ENCODE measurements around the gene SVIL. TPM values are rescaled to one million over a fixed set of nuclear protein-coding genes. Genes with fewer than 3 reads are reported as not detected.
"Not testable (repeated sequence)": the region's sequence is repeated elsewhere in the genome, so short reads cannot be mapped to it uniquely, and the experiment has no call there.

SVIL gene
- total and polyA plus RNA-seq, 7 donors, result 70.6 to 1,728 (median 792) TPM

DNA sequence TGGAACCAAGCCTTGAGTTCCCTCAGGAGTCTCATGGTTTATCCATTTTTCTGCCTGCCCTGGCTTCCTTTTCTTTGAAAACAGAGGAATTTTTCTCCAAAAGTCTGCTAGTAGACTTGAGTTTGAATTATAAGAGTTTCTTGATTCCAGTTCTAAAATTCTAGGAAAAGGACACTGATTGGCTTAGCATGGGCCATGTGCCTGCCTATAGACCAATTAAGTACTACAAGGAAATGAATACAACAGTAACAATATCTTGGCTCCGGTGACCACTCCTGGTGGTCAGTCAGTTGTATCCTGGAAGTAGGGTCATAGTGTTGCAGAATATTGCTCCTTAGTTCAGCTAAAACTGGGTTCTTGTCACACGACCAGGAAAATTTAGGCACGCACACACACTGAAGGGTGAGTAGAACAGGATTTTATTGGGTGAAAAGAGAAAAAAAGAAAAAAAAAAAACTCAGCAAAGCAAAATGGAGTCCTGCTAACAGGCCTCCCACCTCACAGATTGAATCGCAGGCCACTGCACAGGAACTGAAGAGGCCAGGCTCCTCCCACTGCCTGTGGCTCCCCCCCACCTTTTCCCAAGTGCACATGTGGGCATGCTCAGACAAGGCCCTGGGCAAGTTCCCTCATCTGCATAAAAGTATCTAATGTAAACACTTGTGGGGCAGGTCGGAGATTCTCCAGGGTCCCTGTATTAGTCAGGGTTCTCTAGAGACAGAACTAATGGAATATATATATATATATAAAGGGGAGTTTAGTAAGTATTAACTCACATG is 190.8 kb downstream of the SVIL start:
- H3K36me3 ChIP-seq (ENCODE audit: insufficient read depth in 1 of 2, low read depth in 1 of 2), result no peaks in the 10 kb centered on the region
- no peak overlapping the region for H3K27ac ChIP-seq
- intact Hi-C loops (cut with DNase I), result loop anchor here in 1 of 2 donors (2.0 kb wide), 1 partner anchor 55 kb away; no protein-coding TSS in a partner anchor
- H3K27me3 ChIP-seq (ENCODE audit: insufficient read depth in 3 of 3, low read length in 2 of 3), result no peaks in the 10 kb centered on the region
- no peak for ATAC-seq
- no peaks in the 10 kb centered on the region for H3K9me3 ChIP-seq
- TF ChIP-seq, protein P1, sequence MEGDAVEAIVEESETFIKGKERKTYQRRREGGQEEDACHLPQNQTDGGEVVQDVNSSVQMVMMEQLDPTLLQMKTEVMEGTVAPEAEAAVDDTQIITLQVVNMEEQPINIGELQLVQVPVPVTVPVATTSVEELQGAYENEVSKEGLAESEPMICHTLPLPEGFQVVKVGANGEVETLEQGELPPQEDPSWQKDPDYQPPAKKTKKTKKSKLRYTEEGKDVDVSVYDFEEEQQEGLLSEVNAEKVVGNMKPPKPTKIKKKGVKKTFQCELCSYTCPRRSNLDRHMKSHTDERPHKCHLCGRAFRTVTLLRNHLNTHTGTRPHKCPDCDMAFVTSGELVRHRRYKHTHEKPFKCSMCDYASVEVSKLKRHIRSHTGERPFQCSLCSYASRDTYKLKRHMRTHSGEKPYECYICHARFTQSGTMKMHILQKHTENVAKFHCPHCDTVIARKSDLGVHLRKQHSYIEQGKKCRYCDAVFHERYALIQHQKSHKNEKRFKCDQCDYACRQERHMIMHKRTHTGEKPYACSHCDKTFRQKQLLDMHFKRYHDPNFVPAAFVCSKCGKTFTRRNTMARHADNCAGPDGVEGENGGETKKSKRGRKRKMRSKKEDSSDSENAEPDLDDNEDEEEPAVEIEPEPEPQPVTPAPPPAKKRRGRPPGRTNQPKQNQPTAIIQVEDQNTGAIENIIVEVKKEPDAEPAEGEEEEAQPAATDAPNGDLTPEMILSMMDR (IDR thresholded peaks at IDR 0.05), result no peak
- H3K4me1 ChIP-seq, result peaks cover 10% of the 10 kb centered on the region
- DNase-seq, result no peak
- no peak overlapping the region for H3K4me3 ChIP-seq
- 93 to 97% (median 94%) methylated on average over 5 of the region's 5 CpGs for WGBS, 3 donors

- ATAC-seq, result no peak
- no peaks in the 10 kb centered on the region for H3K36me3 ChIP-seq (ENCODE audit: insufficient read depth in 1 of 2, low read depth in 1 of 2)
- H3K9me3 ChIP-seq, result no peaks in the 10 kb centered on the region
- H3K4me3 ChIP-seq, result no peak overlapping the region
- WGBS, 3 donors, result 98 to 99% (median 99%) methylated on average over 2 of the region's 2 CpGs
- TF ChIP-seq, protein P1 (IDR thresholded peaks at IDR 0.05), result no peak
- no peaks in the 10 kb centered on the region for H3K27me3 ChIP-seq (ENCODE audit: insufficient read depth in 3 of 3, low read length in 2 of 3)
- intact Hi-C loops (cut with DNase I), result no loop called here
- H3K27ac ChIP-seq, result no peak overlapping the region
- no peak for DNase-seq
- peaks cover 2% of the 10 kb centered on the region for H3K4me1 ChIP-seq
These were observed 193.8 kb downstream of the SVIL start for GRCh38 chr10:29440981-29441380.

DNA sequence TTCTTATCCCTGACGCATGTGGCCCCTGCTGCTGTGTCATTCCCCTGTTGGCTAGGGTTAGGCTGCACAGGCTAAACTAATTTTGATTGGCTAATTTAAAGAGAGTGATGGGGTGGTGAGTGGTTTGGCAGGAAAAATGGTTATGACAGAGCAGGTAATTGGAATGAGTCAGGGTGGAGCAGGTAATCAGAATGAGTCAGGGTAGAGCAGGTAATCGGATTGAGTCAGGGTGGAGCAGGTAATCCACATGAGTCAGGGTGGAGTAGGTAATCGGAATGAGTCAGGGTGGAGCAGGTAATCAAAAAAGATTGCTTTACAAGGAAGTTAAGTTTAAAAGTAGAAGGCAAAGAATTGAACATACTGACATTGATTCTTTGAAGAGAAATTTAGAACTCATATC is 195.8 kb downstream of the SVIL start:
- ATAC-seq; DNase-seq; intact Hi-C loops (cut with DNase I); H3K36me3 ChIP-seq (ENCODE audit: insufficient read depth in 1 of 2, low read depth in 1 of 2); H3K4me3 ChIP-seq; H3K27ac ChIP-seq; H3K9me3 ChIP-seq; H3K27me3 ChIP-seq (ENCODE audit: insufficient read depth in 3 of 3, low read length in 2 of 3): not testable (repeated sequence)
- H3K4me1 ChIP-seq, result peaks cover 16% of the 10 kb centered on the region
- WGBS, 3 donors, result 97 to 100% (median 98%) methylated on average over 3 of the region's 3 CpGs

DNA sequence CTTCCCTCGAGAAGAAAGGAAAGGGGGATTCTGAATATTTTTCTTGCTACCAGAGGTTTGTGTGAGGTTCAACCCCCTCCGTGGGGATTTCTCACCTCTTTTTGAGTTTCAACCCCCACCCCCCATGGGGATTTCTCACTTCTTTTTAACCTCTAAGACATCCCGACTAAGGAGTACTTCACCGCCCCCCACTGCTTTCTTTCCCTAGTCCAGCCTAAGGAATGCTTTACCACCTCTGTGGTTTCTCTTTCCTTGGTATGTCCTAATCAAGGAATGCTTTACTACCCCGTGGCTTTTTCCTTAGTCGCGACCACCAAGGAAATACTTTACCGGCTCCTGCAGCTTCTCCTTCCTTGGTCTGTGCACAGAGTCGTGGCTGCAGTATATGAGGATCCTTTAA is 196.5 kb downstream of the SVIL start:
- Histone ChIP-seq H3K9me3 (no peaks in the 10 kb centered on the region), H3K36me3 (ENCODE audit: insufficient read depth in 1 of 2, low read depth in 1 of 2) (no peaks in the 10 kb centered on the region), H3K27ac (no peak overlapping the region), H3K27me3 (ENCODE audit: insufficient read depth in 3 of 3, low read length in 2 of 3) (no peaks in the 10 kb centered on the region), H3K4me3 (no peak overlapping the region), H3K4me1 (peaks cover 16% of the 10 kb centered on the region)
- no peak for ATAC-seq
- TF ChIP-seq, protein P1 (IDR thresholded peaks at IDR 0.05), result no peak
- intact Hi-C loops (cut with DNase I), result no loop called here
- DNase-seq, result no peak
- WGBS, 3 donors, result 83 to 92% (median 90%) methylated on average over 9 of the region's 9 CpGs

GRCh38 chr10:29437871-29438270 is 196.9 kb downstream of the SVIL start:
- intact Hi-C loops (cut with DNase I), result no loop called here
- no peak overlapping the region for H3K4me3 ChIP-seq
- no peaks in the 10 kb centered on the region for H3K9me3 ChIP-seq
- H3K36me3 ChIP-seq (ENCODE audit: insufficient read depth in 1 of 2, low read depth in 1 of 2), result no peaks in the 10 kb centered on the region
- H3K4me1 ChIP-seq, result peaks cover 16% of the 10 kb centered on the region
- TF ChIP-seq, protein P1 (IDR thresholded peaks at IDR 0.05), result no peak
- 94 to 100% (median 100%) methylated on average over 2 of the region's 2 CpGs for WGBS, 3 donors
- ATAC-seq (no peak), DNase-seq (no peak)
- H3K27me3 ChIP-seq (ENCODE audit: insufficient read depth in 3 of 3, low read length in 2 of 3), result no peaks in the 10 kb centered on the region
- no peak overlapping the region for H3K27ac ChIP-seq

Measured in psoas muscle (tissue), 8 donors.